ENCODE data around the gene ACAP2. TPM values are rescaled to one million over a fixed set of nuclear protein-coding genes. Genes with fewer than 3 reads are reported as not detected.
"Not testable (repeated sequence)": the region's sequence is repeated elsewhere in the genome, so short reads cannot be mapped to it uniquely, and the experiment has no call there.

Gene ACAP2
- polyA plus RNA-seq, 4 donors, result 35.6 to 37.3 (median 36.2) TPM

- no peak for DNase-seq (ENCODE audit: low read depth in 4 of 4, low spot score in 3 of 4)
Measured at GRCh38 chr3:195446359-195446758, 3.5 kb upstream of the ACAP2 start.

GRCh38 chr3:195445885-195446284, 3.1 kb upstream of the ACAP2 start:
- no peak for DNase-seq (ENCODE audit: low read depth in 4 of 4, low spot score in 3 of 4)

- DNase-seq (ENCODE audit: low read depth in 4 of 4, low spot score in 3 of 4), result no peak
Measured at GRCh38 chr3:195443391-195443989, 670 bp upstream of the ACAP2 start.

- no peak for DNase-seq (ENCODE audit: low read depth in 4 of 4, low spot score in 3 of 4)
Measured at GRCh38 chr3:195441992-195442572, 738 bp downstream of the ACAP2 start.

GRCh38 chr3:195441476-195441991, 1.3 kb downstream of the ACAP2 start:
- peak in 1 of 4 donors; percentile 33 for DNase-seq (ENCODE audit: low read depth in 4 of 4, low spot score in 3 of 4)

- no peak for DNase-seq (ENCODE audit: low read depth in 4 of 4, low spot score in 3 of 4)
Measured at GRCh38 chr3:195441051-195441450, 1.8 kb downstream of the ACAP2 start.

- DNase-seq (ENCODE audit: low read depth in 4 of 4, low spot score in 3 of 4), result no peak
Measured at GRCh38 chr3:195440379-195440778, 2.4 kb downstream of the ACAP2 start.

- DNase-seq (ENCODE audit: low read depth in 4 of 4, low spot score in 3 of 4), result no peak
Measured at GRCh38 chr3:195438371-195438770, 4.4 kb downstream of the ACAP2 start.

GRCh38 chr3:195425849-195426248, 17.0 kb downstream of the ACAP2 start:
- no peak for DNase-seq (ENCODE audit: low read depth in 4 of 4, low spot score in 3 of 4)

GRCh38 chr3:195423818-195424217, 19.0 kb downstream of the ACAP2 start:
- DNase-seq (ENCODE audit: low read depth in 4 of 4, low spot score in 3 of 4), result no peak

- no peak for DNase-seq (ENCODE audit: low read depth in 4 of 4, low spot score in 3 of 4)
Measured at GRCh38 chr3:195421400-195421799, 21.4 kb downstream of the ACAP2 start.

GRCh38 chr3:195416795-195417194, 26.0 kb downstream of the ACAP2 start:
- no peak for DNase-seq (ENCODE audit: low read depth in 4 of 4, low spot score in 3 of 4)

GRCh38 chr3:195411836-195412235, 31.0 kb downstream of the ACAP2 start:
- DNase-seq (ENCODE audit: low read depth in 4 of 4, low spot score in 3 of 4), result no peak

- DNase-seq (ENCODE audit: low read depth in 4 of 4, low spot score in 3 of 4), result no peak
Measured at GRCh38 chr3:195410546-195410945, 32.3 kb downstream of the ACAP2 start.

GRCh38 chr3:195407531-195408409, 35.0 kb downstream of the ACAP2 start:
- DNase-seq (ENCODE audit: low read depth in 4 of 4, low spot score in 3 of 4), result no peak

GRCh38 chr3:195405651-195406050, 37.2 kb downstream of the ACAP2 start:
- no peak for DNase-seq (ENCODE audit: low read depth in 4 of 4, low spot score in 3 of 4)

- no peak for DNase-seq (ENCODE audit: low read depth in 4 of 4, low spot score in 3 of 4)
Measured at GRCh38 chr3:195403841-195404408, 38.9 kb downstream of the ACAP2 start.

- DNase-seq (ENCODE audit: low read depth in 4 of 4, low spot score in 3 of 4), result no peak
Measured at GRCh38 chr3:195403244-195403643, 39.6 kb downstream of the ACAP2 start.

- no peak for DNase-seq (ENCODE audit: low read depth in 4 of 4, low spot score in 3 of 4)
Measured at GRCh38 chr3:195401943-195402342, 40.9 kb downstream of the ACAP2 start.

GRCh38 chr3:195398460-195398859, 44.4 kb downstream of the ACAP2 start:
- not testable (repeated sequence) for DNase-seq (ENCODE audit: low read depth in 4 of 4, low spot score in 3 of 4)

GRCh38 chr3:195397524-195397923, 45.3 kb downstream of the ACAP2 start:
- DNase-seq (ENCODE audit: low read depth in 4 of 4, low spot score in 3 of 4), result no peak
